GM19025 (cell line): Measurements from ENCODE around the gene UNKL.
A peak's percentile ranks its signal among the peaks of the same experiment; 100 is the strongest.

Experiments used
- ATAC-seq: cut with Tn5 transposase; IDR thresholded peaks from one replicate; pipeline ENCODE4 v1.9.1; 2021; ENCODE audit warnings: mild to moderate bottlenecking, low read depth, moderate library complexity; ENCODE audit not compliant: unreplicated experiment

Gene UNKL

GRCh38 chr16:1432388-1433262, 18.1 kb upstream of the UNKL start:
- no peak for ATAC-seq

DNA sequence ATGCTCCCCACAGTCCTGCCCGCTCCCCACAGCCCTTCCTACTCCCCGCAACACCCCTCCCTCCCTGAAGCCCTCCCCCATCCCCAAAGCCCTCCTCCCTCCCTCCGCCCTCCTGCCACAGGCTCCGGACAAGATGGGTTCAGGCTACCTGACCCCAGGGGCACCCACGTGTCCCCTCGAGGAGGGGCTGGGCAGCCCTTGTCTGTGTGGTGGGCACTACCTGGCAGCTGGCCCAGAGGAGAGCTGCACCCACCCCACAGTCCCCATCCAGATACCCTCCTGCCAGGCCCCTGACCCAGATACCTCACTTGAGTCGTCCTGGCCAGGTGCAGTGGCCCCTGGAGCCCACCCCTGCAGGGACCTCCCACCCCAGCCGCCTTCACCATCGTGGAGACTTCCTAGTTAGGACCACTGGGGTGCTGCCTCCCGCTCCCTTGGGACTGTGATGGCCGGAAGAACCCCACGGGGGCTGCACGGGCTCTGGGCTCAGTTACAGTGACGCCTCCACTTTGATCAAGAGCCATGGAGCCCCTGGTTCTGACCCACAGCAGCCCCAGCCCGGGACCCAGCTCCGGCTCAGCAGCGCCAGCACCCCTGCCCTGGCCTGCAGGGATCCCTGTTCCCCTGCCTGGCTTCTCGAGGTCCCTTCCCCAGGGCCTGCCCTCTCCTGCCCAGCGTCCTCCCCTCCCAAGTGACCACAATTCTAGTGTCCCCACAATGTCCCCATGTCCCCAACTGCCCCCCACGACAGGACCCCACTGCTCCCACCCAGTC, 17.2 kb upstream of the UNKL start:
- no peak for ATAC-seq

GRCh38 chr16:1430759-1431496, 16.4 kb upstream of the UNKL start, which contains the start of gene PERCC1:
TSS of gene PERCC1 (plus strand) at chr16:1431078. CDS start at chr16:1432594, 1,516 bp downstream.
- ATAC-seq = no peak

GRCh38 chr16:1430214-1430758, 15.8 kb upstream of the UNKL start:
- ATAC-seq = no peak

DNA sequence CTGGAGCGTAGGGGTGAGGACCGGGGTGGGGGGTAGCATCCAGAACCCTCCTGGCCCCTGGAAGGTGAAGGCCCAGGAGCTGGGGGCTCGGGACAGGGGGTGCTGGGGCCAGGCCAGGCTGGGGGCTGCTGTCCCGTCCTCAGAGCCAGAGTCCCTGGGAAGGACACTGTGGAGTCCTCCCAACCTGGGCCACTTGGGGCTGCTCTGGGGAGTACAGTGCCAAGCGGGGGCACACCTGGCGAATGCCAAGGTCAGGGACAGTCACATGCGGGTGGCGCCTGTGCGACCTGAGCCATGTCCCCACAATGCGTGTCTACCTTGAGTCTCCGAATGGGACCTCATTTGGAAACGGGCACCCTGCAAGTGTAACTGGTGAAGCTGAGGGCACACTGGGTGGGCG, 15.1 kb upstream of the UNKL start:
- ATAC-seq = no peak

DNA sequence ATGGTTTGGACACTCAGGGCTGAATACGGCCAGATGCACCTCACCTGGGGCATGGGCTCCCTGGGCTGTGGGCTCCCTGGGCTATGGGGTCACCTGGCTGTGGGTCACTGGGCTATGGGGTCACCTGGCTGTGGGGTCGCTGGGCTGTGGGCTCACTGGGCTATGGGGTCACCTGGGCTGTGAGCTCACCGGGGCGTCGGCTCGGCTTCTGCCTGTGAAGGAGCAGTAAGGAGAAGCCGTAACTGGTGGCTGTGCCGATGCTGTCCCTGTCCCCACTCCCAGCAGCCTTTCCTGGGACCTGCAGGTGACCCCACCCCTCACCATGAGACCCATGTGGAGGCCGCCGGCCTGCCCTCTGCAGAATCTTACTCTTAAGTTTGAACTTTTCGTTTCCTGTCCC, 14.5 kb upstream of the UNKL start:
- no peak for ATAC-seq

DNA sequence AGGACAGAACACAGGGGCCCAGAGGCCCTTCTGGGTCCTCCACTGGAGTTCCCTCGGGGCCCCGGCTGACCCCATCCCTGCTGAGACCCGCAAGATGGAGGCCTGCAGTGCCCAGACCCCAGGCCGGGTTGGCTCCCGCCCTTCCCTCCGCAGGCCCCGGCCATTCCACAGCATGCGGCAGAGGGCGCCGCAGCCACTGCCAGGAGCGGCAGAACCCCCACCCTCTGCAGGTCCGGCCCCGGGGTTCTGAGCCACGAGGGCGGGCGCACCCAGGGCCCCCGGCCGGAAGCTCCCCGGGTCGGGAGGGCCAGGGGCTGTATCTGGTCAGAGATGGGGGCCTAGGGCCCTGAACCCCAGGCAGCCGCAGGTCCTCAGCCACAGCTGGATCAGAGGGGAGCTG, 14.0 kb upstream of the UNKL start:
- ATAC-seq = no peak

- ATAC-seq = no peak
Measured at GRCh38 chr16:1427473-1428461, 13.3 kb upstream of the UNKL start.

GRCh38 chr16:1426734-1427471, 12.4 kb upstream of the UNKL start:
- ATAC-seq = no peak

GRCh38 chr16:1425616-1426370, 11.3 kb upstream of the UNKL start:
- no peak for ATAC-seq

GRCh38 chr16:1424028-1424427, 9.5 kb upstream of the UNKL start:
- ATAC-seq = no peak

DNA sequence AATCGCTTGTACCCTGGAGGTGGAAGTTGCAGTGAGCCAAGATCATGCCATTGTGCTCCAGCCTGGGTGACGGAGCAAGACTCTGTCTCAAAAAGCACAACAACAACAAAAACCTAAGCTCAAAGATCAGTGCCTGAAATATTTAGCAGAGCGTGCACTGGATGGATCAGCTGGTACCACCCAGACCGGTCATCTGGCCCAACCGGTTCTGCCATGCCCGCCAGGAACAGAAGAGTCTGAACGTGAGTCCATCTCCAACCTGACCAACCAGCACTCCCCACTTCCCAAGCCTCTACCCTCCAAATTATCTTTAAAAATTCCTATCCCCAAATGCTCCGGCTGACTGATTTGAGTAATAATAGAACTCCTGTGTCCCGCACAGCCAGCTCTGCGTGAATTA, 7.6 kb upstream of the UNKL start:
- no peak for ATAC-seq

- ATAC-seq = no peak
Measured at GRCh38 chr16:1420111-1420539, 5.6 kb upstream of the UNKL start.

DNA sequence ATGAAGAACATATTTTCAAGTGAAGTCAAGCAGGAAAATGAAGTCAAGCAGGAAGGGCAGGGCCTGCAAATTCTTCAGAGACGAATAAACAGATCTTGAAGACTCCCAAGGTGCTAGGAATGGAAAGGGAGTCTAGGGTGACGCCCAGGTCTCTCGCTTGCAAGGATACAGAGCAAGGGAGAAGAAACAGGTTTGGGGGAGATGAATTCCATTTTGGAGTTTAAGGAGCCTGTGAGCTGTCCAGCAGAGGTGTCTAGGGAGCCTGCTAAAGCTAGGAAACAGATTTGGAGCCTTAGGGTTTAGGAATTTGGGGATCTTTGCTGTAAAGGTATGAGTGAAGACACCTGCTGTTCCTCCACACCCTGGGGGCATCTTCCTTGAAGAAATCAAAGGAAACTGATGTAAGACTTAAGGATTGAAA, 2.0 kb upstream of the UNKL start:
- ATAC-seq = no peak

DNA sequence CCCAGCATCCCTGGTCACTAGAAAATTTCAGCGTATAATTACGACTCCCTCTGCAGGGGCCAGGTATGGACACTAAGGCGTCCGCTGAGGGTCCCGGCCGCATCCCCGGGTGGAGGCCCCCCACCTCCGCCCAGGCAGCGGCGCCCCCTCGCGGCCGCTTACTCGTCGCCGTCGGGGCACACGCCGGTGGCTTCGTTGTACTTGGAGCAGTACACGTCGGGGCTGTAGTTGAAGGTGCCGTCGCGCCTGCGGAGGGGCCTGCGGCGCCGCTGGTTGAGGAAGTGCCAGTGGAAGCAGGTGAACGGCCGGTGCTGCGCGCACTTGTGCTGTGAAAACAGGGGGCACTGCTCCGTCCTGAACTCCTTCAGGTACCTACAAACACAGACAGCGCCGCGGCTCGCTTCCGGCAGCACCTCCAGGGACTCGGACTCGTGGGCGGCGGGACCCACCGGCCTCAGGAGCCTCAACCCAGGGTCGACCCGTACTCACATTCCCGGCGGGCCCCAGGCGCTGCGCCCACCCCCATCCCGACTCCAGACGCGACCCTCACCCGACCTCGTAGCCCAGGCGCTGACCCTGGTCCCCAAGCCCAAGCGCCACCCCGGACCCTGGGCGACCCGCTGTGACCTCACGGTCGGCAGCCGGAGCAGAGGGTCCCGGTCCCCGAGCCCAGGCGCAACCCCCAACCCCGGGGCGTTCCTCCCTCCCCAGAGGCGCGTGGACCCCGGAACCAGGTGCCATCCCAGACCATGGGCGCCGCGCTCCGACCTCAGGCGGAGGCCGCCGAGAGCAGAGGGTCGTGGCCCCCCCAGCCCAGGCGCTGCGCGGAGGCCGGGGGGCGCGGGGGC, 596 bp downstream of the UNKL start:
- ATAC-seq = no peak

DNA sequence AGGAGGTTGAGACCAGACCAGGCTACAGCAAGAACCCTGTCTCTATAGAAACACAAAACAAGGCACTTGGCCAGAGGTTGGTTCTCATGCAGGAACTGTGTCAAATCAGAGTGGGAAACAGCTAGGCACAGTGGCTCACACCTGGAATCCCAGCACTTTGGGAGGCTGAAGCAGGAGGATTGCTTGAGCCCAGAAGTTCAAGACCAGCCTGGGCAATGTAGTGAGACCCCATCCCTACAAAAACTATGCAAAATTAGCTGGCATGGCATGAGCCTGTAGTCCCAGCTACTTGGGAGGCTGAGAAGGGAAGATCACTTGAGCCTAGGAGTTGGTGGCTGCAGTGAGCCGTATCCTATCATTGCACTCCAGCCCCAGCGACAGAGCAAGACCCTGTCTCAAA, 1.7 kb downstream of the UNKL start:
- ATAC-seq = no peak

- ATAC-seq = peak; percentile 87
Measured at GRCh38 chr16:1408171-1408837, 6.2 kb downstream of the UNKL start.
